ENCODE results near the gene CCDC88C. TPM values are rescaled to one million over a fixed set of nuclear protein-coding genes. Genes with fewer than 3 reads are reported as not detected.

The CCDC88C gene
- total and polyA plus RNA-seq, 11 donors: 2.4 to 15.6 (median 4.8) TPM

DNA sequence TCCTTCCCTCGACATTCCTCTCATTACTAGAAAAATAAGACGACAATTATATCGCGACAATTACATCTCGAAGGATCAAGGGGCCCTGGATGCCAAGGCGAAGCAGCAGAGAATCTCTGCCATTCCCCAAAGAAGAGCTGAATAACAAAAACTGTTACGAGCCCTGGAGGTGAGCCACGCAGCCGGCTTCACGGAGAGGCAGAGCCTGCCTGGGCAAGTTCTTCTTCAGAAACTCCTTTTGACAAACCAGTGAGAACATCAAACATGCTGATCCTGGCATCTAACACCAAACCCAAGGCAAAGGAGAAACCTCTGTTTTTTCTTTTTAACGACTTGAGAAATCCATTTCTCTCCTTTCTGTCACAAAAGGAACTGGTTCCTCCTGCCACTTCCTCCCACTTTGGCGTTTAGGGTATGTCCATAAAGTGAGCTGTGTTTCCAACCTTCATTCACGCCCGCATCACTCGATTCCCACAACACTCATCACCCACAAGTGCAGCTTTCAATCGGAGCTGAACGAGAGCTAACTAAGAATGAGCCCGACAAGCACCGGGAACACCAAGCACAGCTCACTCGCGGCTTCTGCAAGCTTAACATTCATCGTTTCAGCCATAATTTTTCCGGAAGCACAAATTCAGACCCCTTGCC is 21.5 kb downstream of the CCDC88C start:
- Histone ChIP-seq H3K4me3 (peak overlapping the region in 1 of 12 donors; percentile 6), H3K4me1 (peaks cover 0 to 97% (median 24%) of the 10 kb centered on the region in 12 donors), H3K36me3 (no peaks in the 10 kb centered on the region), H3K27me3 (peaks cover 0 to 33% (median 6%) of the 10 kb centered on the region in 9 donors), H3K27ac (peak overlapping the region in 1 of 12 donors; percentile 78), H3K9me3 (no peaks in the 10 kb centered on the region)
- TF ChIP-seq POLR2A (IDR thresholded peaks at IDR 0.05): no peak
- TF ChIP-seq, protein P1, sequence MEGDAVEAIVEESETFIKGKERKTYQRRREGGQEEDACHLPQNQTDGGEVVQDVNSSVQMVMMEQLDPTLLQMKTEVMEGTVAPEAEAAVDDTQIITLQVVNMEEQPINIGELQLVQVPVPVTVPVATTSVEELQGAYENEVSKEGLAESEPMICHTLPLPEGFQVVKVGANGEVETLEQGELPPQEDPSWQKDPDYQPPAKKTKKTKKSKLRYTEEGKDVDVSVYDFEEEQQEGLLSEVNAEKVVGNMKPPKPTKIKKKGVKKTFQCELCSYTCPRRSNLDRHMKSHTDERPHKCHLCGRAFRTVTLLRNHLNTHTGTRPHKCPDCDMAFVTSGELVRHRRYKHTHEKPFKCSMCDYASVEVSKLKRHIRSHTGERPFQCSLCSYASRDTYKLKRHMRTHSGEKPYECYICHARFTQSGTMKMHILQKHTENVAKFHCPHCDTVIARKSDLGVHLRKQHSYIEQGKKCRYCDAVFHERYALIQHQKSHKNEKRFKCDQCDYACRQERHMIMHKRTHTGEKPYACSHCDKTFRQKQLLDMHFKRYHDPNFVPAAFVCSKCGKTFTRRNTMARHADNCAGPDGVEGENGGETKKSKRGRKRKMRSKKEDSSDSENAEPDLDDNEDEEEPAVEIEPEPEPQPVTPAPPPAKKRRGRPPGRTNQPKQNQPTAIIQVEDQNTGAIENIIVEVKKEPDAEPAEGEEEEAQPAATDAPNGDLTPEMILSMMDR (IDR thresholded peaks at IDR 0.05): no peak
- peak in 1 of 5 donors; percentile 14 for DNase-seq
- intact Hi-C loops (cut with DNase I): no loop called here
- WGBS, 4 donors: 53 to 67% (median 61%) methylated on average over 23 of the region's 23 CpGs
- ATAC-seq: no peak

DNA sequence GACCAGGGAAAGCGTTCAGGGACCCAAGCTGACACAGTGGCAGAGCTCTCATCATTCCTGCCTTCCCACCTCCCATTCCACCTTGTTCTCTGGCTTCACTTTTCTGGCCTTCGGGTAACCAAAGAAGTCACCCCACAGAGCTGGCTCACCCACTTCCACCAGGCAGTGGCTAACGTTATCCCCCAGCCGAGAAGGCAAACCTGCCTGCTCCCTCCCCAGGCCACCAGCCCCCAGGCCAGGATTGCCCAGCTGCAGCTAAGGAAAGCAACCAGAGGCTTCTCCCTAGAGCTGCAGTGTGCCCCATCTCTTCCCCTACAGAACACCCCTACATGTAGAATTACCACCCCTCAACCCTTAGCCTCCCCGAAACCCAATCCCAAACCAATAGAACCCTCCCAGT is 22.2 kb downstream of the CCDC88C start:
- ATAC-seq (no peak), DNase-seq (peak in 1 of 5 donors; percentile 5)
- TF ChIP-seq POLR2A (IDR thresholded peaks at IDR 0.05): no peak
- TF ChIP-seq, protein P1 (IDR thresholded peaks at IDR 0.05): no peak
- WGBS, 4 donors: 72 to 81% (median 77%) methylated on average over 5 of the region's 5 CpGs
- Histone ChIP-seq H3K9me3 (no peaks in the 10 kb centered on the region), H3K27me3 (peaks cover 0 to 33% (median 6%) of the 10 kb centered on the region in 9 donors), H3K4me3 (no peak overlapping the region), H3K4me1 (peaks cover 0 to 98% (median 19%) of the 10 kb centered on the region in 12 donors), H3K36me3 (no peaks in the 10 kb centered on the region), H3K27ac (no peak overlapping the region)
- intact Hi-C loops (cut with DNase I): no loop called here

- TF ChIP-seq, protein P1 (IDR thresholded peaks at IDR 0.05): no peak
- TF ChIP-seq POLR2A (IDR thresholded peaks at IDR 0.05): no peak
- Histone ChIP-seq H3K36me3 (no peaks in the 10 kb centered on the region), H3K9me3 (no peaks in the 10 kb centered on the region), H3K4me1 (peaks cover 0 to 90% (median 14%) of the 10 kb centered on the region in 12 donors), H3K27me3 (peaks cover 0 to 33% (median 6%) of the 10 kb centered on the region in 9 donors), H3K4me3 (no peak overlapping the region), H3K27ac (no peak overlapping the region)
- DNase-seq (peak in 1 of 5 donors; percentile 2), ATAC-seq (no peak)
- intact Hi-C loops (cut with DNase I): no loop called here
- 70 to 83% (median 76%) methylated on average over 16 to 17 of the region's 17 CpGs for WGBS, 4 donors
Measured at GRCh38 chr14:91394105-91395081, 23.2 kb downstream of the CCDC88C start.
